Measurements from ENCODE around the gene UBAC2. TPM values are rescaled to one million over a fixed set of nuclear protein-coding genes. Genes with fewer than 3 reads are reported as not detected.

The UBAC2 gene
- total RNA-seq, 1 donor from 2014 or later = 57.7 TPM

DNA sequence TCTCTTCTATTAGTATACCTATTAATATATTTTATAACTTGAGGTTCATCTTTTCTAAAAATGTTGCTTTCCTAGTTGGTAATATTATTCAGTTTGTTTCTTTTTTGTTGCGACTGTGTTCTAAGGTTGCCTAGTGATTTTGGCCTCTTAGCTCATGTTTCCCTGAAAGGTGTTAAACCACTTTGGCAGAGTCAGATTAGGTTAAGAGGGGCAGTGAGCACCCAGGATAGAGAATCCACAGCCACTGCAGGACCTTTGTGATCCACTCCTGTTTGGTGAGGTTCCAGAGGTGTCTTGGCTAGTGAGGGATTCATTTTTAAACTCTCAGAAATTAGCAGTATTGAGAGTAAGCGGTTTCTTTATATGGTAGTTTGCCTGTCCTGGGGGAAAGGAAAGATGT lies 72.5 kb downstream of the UBAC2 start:
- H3K27me3 ChIP-seq = no peaks in the 10 kb centered on the region
- H3K36me3 ChIP-seq = no peaks in the 10 kb centered on the region
- no peak for TF ChIP-seq POLR2AphosphoS5 (IDR thresholded peaks at IDR 0.05; ENCODE audit: insufficient read depth in 1 of 2, low read depth in 1 of 2)
- TF ChIP-seq POLR2A (IDR thresholded peaks at IDR 0.05) = no peak
- TF ChIP-seq, protein P1, sequence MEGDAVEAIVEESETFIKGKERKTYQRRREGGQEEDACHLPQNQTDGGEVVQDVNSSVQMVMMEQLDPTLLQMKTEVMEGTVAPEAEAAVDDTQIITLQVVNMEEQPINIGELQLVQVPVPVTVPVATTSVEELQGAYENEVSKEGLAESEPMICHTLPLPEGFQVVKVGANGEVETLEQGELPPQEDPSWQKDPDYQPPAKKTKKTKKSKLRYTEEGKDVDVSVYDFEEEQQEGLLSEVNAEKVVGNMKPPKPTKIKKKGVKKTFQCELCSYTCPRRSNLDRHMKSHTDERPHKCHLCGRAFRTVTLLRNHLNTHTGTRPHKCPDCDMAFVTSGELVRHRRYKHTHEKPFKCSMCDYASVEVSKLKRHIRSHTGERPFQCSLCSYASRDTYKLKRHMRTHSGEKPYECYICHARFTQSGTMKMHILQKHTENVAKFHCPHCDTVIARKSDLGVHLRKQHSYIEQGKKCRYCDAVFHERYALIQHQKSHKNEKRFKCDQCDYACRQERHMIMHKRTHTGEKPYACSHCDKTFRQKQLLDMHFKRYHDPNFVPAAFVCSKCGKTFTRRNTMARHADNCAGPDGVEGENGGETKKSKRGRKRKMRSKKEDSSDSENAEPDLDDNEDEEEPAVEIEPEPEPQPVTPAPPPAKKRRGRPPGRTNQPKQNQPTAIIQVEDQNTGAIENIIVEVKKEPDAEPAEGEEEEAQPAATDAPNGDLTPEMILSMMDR (IDR thresholded peaks at IDR 0.05) = no peak
- no peak overlapping the region for H3K4me3 ChIP-seq
- H3K4me1 ChIP-seq = no peaks in the 10 kb centered on the region
- H3K9me3 ChIP-seq = no peaks in the 10 kb centered on the region
- intact Hi-C loops (cut with DNase I) = loop anchor here (5.0 kb wide), 1 partner anchor 164 kb away; no protein-coding TSS in a partner anchor
- H3K27ac ChIP-seq = no peak overlapping the region
- no peak for DNase-seq (ENCODE audit: extremely low spot score in 2 of 2)

DNA sequence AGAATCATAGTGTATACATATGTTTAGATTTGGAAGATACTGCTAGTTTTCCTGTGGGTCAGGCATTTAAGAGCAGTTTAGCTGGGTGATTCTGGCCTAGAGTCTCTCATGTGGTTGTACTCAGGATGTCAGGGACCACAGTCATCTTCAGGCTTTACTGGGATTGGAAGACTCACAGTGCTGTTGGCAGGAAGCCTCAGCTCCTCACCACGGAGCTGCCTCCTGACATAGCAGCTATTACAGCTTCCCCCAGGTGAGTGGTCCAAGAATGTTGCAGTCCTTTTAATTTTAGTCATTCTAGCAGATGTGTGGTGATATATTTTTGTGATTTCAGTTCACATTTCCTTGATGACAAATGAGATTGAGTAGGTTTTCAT lies 74.4 kb downstream of the UBAC2 start:
- Histone ChIP-seq H3K27ac (no peak overlapping the region), H3K4me1 (no peaks in the 10 kb centered on the region), H3K9me3 (no peaks in the 10 kb centered on the region), H3K4me3 (no peak overlapping the region), H3K27me3 (no peaks in the 10 kb centered on the region), H3K36me3 (no peaks in the 10 kb centered on the region)
- intact Hi-C loops (cut with DNase I) = no loop called here
- DNase-seq (ENCODE audit: extremely low spot score in 2 of 2) = no peak
- TF ChIP-seq, protein P1 (IDR thresholded peaks at IDR 0.05) = no peak
- TF ChIP-seq POLR2AphosphoS5 (IDR thresholded peaks at IDR 0.05; ENCODE audit: insufficient read depth in 1 of 2, low read depth in 1 of 2) = no peak
- no peak for TF ChIP-seq POLR2A (IDR thresholded peaks at IDR 0.05)

DNA sequence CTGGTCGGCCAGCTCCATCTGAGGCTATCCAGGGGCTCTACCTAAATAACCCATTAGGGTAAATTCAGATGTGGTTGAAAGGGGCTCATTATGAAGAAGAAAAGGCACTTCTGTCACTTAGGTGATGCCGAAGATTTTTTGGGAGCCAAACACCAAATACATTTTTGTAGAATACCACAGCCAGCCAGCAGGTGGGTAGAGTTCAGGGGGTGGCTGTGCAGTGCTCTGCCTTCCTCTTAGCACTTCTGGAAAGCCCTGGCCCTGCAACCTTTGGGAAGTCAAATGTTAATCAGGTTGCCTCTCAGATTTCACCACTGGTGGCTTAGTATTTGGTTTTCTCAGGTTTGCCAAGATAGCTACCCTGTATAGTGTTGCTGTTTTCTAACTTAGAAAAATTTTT lies 76.1 kb downstream of the UBAC2 start:
- Histone ChIP-seq H3K27me3 (no peaks in the 10 kb centered on the region), H3K4me3 (no peak overlapping the region), H3K9me3 (no peaks in the 10 kb centered on the region), H3K4me1 (peaks cover 5% of the 10 kb centered on the region), H3K36me3 (no peaks in the 10 kb centered on the region), H3K27ac (no peak overlapping the region)
- TF ChIP-seq POLR2A (IDR thresholded peaks at IDR 0.05) = no peak
- TF ChIP-seq POLR2AphosphoS5 (IDR thresholded peaks at IDR 0.05; ENCODE audit: insufficient read depth in 1 of 2, low read depth in 1 of 2) = no peak
- TF ChIP-seq, protein P1 (IDR thresholded peaks at IDR 0.05) = no peak
- intact Hi-C loops (cut with DNase I) = no loop called here
- no peak for DNase-seq (ENCODE audit: extremely low spot score in 2 of 2)

DNA sequence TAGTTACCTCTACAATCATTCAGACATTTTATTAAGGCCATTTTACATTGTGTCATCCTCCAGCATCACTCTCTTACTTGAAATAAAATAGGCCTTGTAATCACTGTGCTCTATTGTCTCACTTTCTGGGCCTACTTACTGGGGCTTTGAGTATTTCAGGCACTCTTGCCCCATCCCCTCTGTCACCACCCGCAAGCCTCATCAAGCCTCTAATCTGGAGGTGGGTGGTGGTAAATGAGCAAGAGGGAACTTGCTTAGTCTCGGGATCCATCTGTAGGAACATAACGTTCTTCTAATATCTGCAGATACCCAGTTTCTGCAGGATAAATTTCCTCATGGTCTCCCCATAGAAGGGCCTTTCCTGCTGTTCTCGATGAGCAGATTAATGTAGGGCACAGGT lies 77.0 kb downstream of the UBAC2 start:
- Histone ChIP-seq H3K36me3 (no peaks in the 10 kb centered on the region), H3K4me1 (peaks cover 14% of the 10 kb centered on the region), H3K9me3 (no peaks in the 10 kb centered on the region), H3K27me3 (no peaks in the 10 kb centered on the region), H3K27ac (no peak overlapping the region), H3K4me3 (no peak overlapping the region)
- TF ChIP-seq POLR2AphosphoS5 (IDR thresholded peaks at IDR 0.05; ENCODE audit: insufficient read depth in 1 of 2, low read depth in 1 of 2) = no peak
- TF ChIP-seq POLR2A (IDR thresholded peaks at IDR 0.05) = peak in 1 of 2 donors; percentile 3
- DNase-seq (ENCODE audit: extremely low spot score in 2 of 2) = no peak
- intact Hi-C loops (cut with DNase I) = no loop called here

DNA sequence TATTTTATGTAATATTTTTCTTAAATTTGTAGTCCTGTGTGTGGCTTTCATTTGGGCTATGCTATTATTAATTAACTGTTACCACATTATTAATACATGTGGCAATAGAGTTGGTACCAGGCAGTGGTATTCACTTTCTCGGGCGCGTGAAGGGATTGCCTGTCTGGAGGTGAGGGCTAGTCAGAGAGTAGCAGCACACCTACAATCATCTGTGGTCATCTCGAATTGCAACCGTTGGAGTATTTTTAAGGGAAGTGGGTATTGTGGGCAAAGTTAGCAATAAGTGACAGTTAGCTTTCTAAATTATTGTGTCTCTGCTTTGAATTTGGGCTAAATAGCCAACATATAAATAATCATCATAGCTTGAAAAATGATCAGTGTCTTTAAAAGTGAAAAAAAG lies 77.5 kb downstream of the UBAC2 start:
- Histone ChIP-seq H3K9me3 (no peaks in the 10 kb centered on the region), H3K4me3 (no peak overlapping the region), H3K4me1 (peaks cover 20% of the 10 kb centered on the region), H3K27me3 (no peaks in the 10 kb centered on the region), H3K27ac (no peak overlapping the region), H3K36me3 (no peaks in the 10 kb centered on the region)
- TF ChIP-seq POLR2AphosphoS5 (IDR thresholded peaks at IDR 0.05; ENCODE audit: insufficient read depth in 1 of 2, low read depth in 1 of 2) = no peak
- TF ChIP-seq, protein P1 (IDR thresholded peaks at IDR 0.05) = no peak
- no peak for TF ChIP-seq POLR2A (IDR thresholded peaks at IDR 0.05)
- DNase-seq (ENCODE audit: extremely low spot score in 2 of 2) = no peak
- intact Hi-C loops (cut with DNase I) = no loop called here
